IMR-90 (cell line): ENCODE data around the gene RPL31. TPM values are rescaled to one million over a fixed set of nuclear protein-coding genes. Genes with fewer than 3 reads are reported as not detected.
A peak's percentile ranks its signal among the peaks of the same experiment; 100 is the strongest.

Experiments
- ATAC-seq: fragments of 200-7000 bp; cut with Tn5 transposase; 2 replicates; pipeline ENCODE4 v1.9.1; 2020; ENCODE audit warnings: low read depth, mild to moderate bottlenecking, moderate library complexity
- BruUV-seq: library from RNA; stranded (reverse); fragments of 400-500 nt; replicated peaks from 2 replicates; lab custom pipeline; 2021; lab: Mats Ljungman, UMichigan
- CTCF ChIA-PET: fragments of 300-600 bp; formaldehyde crosslinking; extraction: SDS; loops from one replicate; lab custom pipeline; 2021; ENCODE audit warnings: antibody characterized with exemption; lab: Yijun Ruan, JAX
- POLR2A ChIA-PET: fragments of 300-600 bp; sonication (Branson Sonifier 250); formaldehyde crosslinking; loops from one replicate; lab custom pipeline; 2022; ENCODE audit warnings: antibody characterized with exemption; ENCODE audit not compliant: unreplicated experiment; lab: Charles Lee
- DNase-seq: peaks from one replicate; pipeline ENCODE4 v3.0.0; 2013
- H2AFZ ChIP-seq: replicated peaks from 2 replicates; pipeline ENCODE3; 2013; ENCODE audit warnings: low read length, mild to moderate bottlenecking; ENCODE audit not compliant: poor library complexity
- H2AK5ac ChIP-seq: 2 replicates; pipeline ENCODE4 v1.6.1; 2013; ENCODE audit warnings: low read depth, low read length, inconsistent platforms
- H2AK9ac ChIP-seq: replicated peaks from 2 replicates; pipeline ENCODE3; 2013; ENCODE audit warnings: mild to moderate bottlenecking, low read depth, low read length, moderate library complexity; ENCODE audit not compliant: poor library complexity
- H2BK120ac ChIP-seq: 2 replicates; pipeline ENCODE4 v1.6.1; 2013; ENCODE audit warnings: low read depth, low read length, inconsistent platforms
- H2BK15ac ChIP-seq: 3 replicates; pipeline ENCODE4 v1.6.1; 2013; ENCODE audit warnings: low read depth, low read length, inconsistent platforms
- H2BK20ac ChIP-seq: 2 replicates; pipeline ENCODE4 v1.6.1; 2013; ENCODE audit warnings: low read depth, mild to moderate bottlenecking, inconsistent platforms, low read length, moderate library complexity
- H2BK5ac ChIP-seq: 2 replicates; pipeline ENCODE4 v1.6.1; 2013; ENCODE audit warnings: mild to moderate bottlenecking, low read depth, low read length, inconsistent platforms; ENCODE audit not compliant: poor library complexity, severe bottlenecking
- H3K14ac ChIP-seq: replicated peaks from 2 replicates; pipeline ENCODE4 v1.6.1; 2013; ENCODE audit warnings: low read depth, low read length, inconsistent platforms
- H3K18ac ChIP-seq: 2 replicates; pipeline ENCODE4 v1.6.1; 2013; ENCODE audit warnings: low read depth, low read length, control low read depth
- H3K23ac ChIP-seq: 2 replicates; pipeline ENCODE4 v1.6.1; 2013; ENCODE audit warnings: low read depth, low read length, inconsistent platforms
- H3K27ac ChIP-seq: 2 replicates; pipeline ENCODE4 v1.5.1; 2013; ENCODE audit warnings: mild to moderate bottlenecking, control low read depth, low read length; ENCODE audit not compliant: insufficient read depth
- H3K27me3 ChIP-seq: 2 replicates; pipeline ENCODE4 v1.6.1; 2013; ENCODE audit warnings: low read length; ENCODE audit not compliant: control insufficient read depth, insufficient read depth
- H3K36me3 ChIP-seq: 2 replicates; pipeline ENCODE4 v1.6.1; 2013; ENCODE audit warnings: low read length, mixed read lengths; ENCODE audit not compliant: control insufficient read depth, insufficient read depth
- H3K4ac ChIP-seq: 2 replicates; pipeline ENCODE4 v1.6.1; 2013; ENCODE audit warnings: low read depth, low read length, inconsistent platforms
- H3K4me1 ChIP-seq: 2 replicates; pipeline ENCODE4 v1.6.1; 2013; ENCODE audit warnings: low read length, mixed read lengths; ENCODE audit not compliant: control insufficient read depth, insufficient read depth
- H3K4me2 ChIP-seq: 2 replicates; pipeline ENCODE4 v1.6.1; 2013; ENCODE audit warnings: low read depth, mild to moderate bottlenecking, control low read depth, low read length, moderate library complexity
- H3K4me3 ChIP-seq: 2 replicates; pipeline ENCODE4 v1.5.1; 2013; ENCODE audit warnings: low read depth, mild to moderate bottlenecking, control low read depth, low read length, moderate library complexity; ENCODE audit not compliant: insufficient read depth
- H3K56ac ChIP-seq: 2 replicates; pipeline ENCODE4 v1.6.1; 2013; ENCODE audit warnings: low read length, inconsistent platforms; ENCODE audit not compliant: insufficient read depth; ENCODE audit errors: extremely low read depth
- H3K79me1 ChIP-seq, 2 experiments: 2 replicates each; pipeline ENCODE4 v1.6.1; 2013; ENCODE audit warnings: low read length in 2 of 2, inconsistent platforms in 1 of 2, low read depth in 1 of 2
- H3K9ac ChIP-seq: 2 replicates; pipeline ENCODE4 v1.6.1; 2013; ENCODE audit warnings: low read depth, low read length, control low read depth
- H3K9me1 ChIP-seq: 2 replicates; pipeline ENCODE4 v1.6.1; 2013; ENCODE audit warnings: low read length, inconsistent platforms; ENCODE audit not compliant: insufficient read depth
- H3K9me3 ChIP-seq: 2 replicates; pipeline ENCODE4 v1.6.1; 2013; ENCODE audit warnings: low read length; ENCODE audit not compliant: control insufficient read depth, insufficient read depth
- H4K20me1 ChIP-seq: 2 replicates; pipeline ENCODE4 v1.6.1; 2013; ENCODE audit warnings: low read length, inconsistent platforms; ENCODE audit not compliant: insufficient read depth
- H4K5ac ChIP-seq: 2 replicates; pipeline ENCODE4 v1.6.1; 2013; ENCODE audit warnings: mild to moderate bottlenecking, low read depth, low read length, control low read depth
- H4K8ac ChIP-seq, 2 experiments: 2 replicates each; pipeline ENCODE4 v1.6.1; 2013; ENCODE audit warnings: low read depth in 2 of 2, low read length in 2 of 2, control low read depth in 1 of 2, inconsistent platforms in 1 of 2
- H4K91ac ChIP-seq: 2 replicates; pipeline ENCODE4 v1.6.1; 2013; ENCODE audit warnings: low read depth, low read length, inconsistent platforms; ENCODE audit not compliant: insufficient read depth
- FOS ChIP-seq: fragments of 150-350 bp; IDR thresholded peaks from 2 replicates; pipeline ENCODE4 v1.6.1; 2016; ENCODE audit warnings: low read depth, low read length
- MAFK ChIP-seq: IDR thresholded peaks from 2 replicates; pipeline ENCODE4 v1.6.1; 2012; ENCODE audit warnings: low read depth, low read length, improper control_type of control experiment
- WGBS, 2 experiments: methylation state at CpG; one replicate each; pipeline versions ENCODE4 v1.1.5 to v1.1.7; 2013; ENCODE audit warnings: missing lambda C conversion rate in 2 of 2; ENCODE audit not compliant: insufficient read length in 1 of 2; ENCODE audit errors: extremely low coverage in 2 of 2; 5-methylcytosine and 5-hydroxymethylcytosine counted together
- dilution Hi-C: fragments of 300-500 bp; cut with HindIII; formaldehyde crosslinking; loops from one replicate; pipeline ENCODE4 v1.14.3; 2018; ENCODE audit warnings: low sequenced_read_pairs; ENCODE audit not compliant: unreplicated experiment
- in situ Hi-C: fragments of 300-500 bp; cut with MboI; formaldehyde crosslinking; loops from 3 replicates; pipeline ENCODE4 v1.14.3; 2019; ENCODE audit warnings: low sequenced_read_pairs, inconsistent platforms, mixed read lengths
- intact Hi-C: fragments of 100-400 bp; cut with micrococcal nuclease; formaldehyde crosslinking; loops from 2 replicates; pipeline ENCODE4 v1.10.0; 2022
- polyA plus RNA-seq, 3 experiments: library from polyadenylated mRNA; depleted of rRNA; stranded (reverse); fragments of >200 nt; gene quantifications; 2 replicates each; pipeline ENCODE4 v1.2.3, GENCODE V29; 2012; ENCODE audit warnings: low replicate concordance in 1 of 3
- total RNA-seq: library from RNA; depleted of rRNA; stranded (reverse); fragments of >200 nt; gene quantifications from 2 replicates; pipeline ENCODE4 v1.2.3, GENCODE V29; 2012

Gene RPL31
- total and polyA plus RNA-seq, 2 of the 4 experiments (the other 2 are of a cell fraction): 358 to 2,908 TPM

DNA sequence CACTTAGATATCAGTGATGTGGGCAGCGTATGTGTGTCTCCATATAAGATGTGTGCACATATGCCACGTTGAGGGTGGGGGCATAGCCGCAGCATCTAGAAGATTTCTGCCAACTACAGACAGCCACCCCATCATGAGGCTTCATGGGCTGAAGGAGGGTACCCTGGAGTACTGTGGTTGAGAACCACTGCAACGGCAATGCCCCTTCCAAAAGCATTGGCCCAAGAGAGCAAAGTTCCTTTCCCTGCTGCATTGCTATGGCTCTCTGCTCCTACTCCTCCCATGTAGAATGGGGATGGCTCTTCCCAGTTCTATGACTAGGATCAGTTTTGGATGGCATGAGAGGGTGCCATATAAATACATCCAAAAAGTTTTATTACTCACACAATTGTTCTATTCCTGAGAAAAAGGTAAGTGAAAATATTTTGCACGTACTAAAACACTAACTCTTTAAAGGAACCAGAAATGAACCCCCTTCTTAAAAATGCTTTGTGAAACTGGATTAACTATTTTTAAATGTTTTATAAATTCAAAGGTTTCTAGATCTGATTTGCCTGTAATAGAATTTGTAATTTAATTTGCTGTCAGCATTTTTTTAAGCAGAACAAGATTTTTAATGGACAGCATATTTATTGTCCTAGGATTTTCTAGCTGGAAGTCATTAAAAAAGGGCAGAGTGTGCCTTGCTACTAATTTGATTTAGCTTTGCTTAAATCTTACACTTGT is 4.4 kb upstream of the RPL31 start:
- H4K8ac ChIP-seq: no peak overlapping the region
- no peak overlapping the region for H3K4ac ChIP-seq
- no peak overlapping the region for H2BK120ac ChIP-seq
- no peak overlapping the region for H2BK5ac ChIP-seq
- H3K23ac ChIP-seq: no peak overlapping the region
- ChIA-PET POLR2A (no interaction called here), CTCF (no interaction called here)
- H2AK5ac ChIP-seq: no peak overlapping the region
- no peak overlapping the region for H3K9ac ChIP-seq
- dilution Hi-C loops (no loop called here), in situ Hi-C loops (no loop called here), intact Hi-C loops (no loop called here)
- no peak overlapping the region for H2BK20ac ChIP-seq
- no peak overlapping the region for H3K4me2 ChIP-seq
- H3K14ac ChIP-seq: no peak overlapping the region
- no peak for DNase-seq
- H3K27ac ChIP-seq: no peak overlapping the region
- H3K18ac ChIP-seq: no peak overlapping the region
- no peak for ATAC-seq
- H3K56ac ChIP-seq: no peak overlapping the region
- H3K79me1 ChIP-seq: 0 out of 4 replicates have a peak, but pooled peaks cover 0 to 5% of the 10 kb centered on the region in 2 experiments
- no peaks in the 10 kb centered on the region for H3K27me3 ChIP-seq
- H3K4me1 ChIP-seq: peaks cover 4% of the 10 kb centered on the region
- no peak overlapping the region for H3K4me3 ChIP-seq
- H2BK15ac ChIP-seq: no peak overlapping the region
- TF ChIP-seq FOS: no peak
- peak; percentile 57 for TF ChIP-seq MAFK
- H2AFZ ChIP-seq: no peak overlapping the region
- no peaks in the 10 kb centered on the region for H3K9me3 ChIP-seq
- no CpG with 5 or more reads among the region's 5 CpGs for WGBS, 2 experiments
- peaks cover 10% of the 10 kb centered on the region; the same call in 1 of the 2 replicates for H3K9me1 ChIP-seq
- no peak overlapping the region for H4K91ac ChIP-seq
- BruUV-seq: no TSS peak
- H2AK9ac ChIP-seq: no peak overlapping the region
- peaks cover 9% of the 10 kb centered on the region for H3K36me3 ChIP-seq
- no peak overlapping the region for H4K5ac ChIP-seq
- peaks cover 5% of the 10 kb centered on the region for H4K20me1 ChIP-seq
